Keratinocyte (primary cell): ENCODE measurements around the gene CCR7. TPM values are rescaled to one million over a fixed set of nuclear protein-coding genes. Genes with fewer than 3 reads are reported as not detected.

Source experiments
- DNase-seq: peaks from one replicate; pipeline ENCODE4 v3.0.0-alpha.2; 2011; ENCODE audit warnings: low read depth, missing footprints, low spot score
- FAIRE-seq: peaks from 2 replicates; lab custom pipeline; 2011; peaks lifted over from hg19 to GRCh38; lab: Jason Lieb, UNC
- H2AFZ ChIP-seq: 2 replicates; pipeline ENCODE4 v1.6.0; 2012; ENCODE audit warnings: low read length, control low read depth, inconsistent platforms; ENCODE audit not compliant: control insufficient read depth
- H3K27ac ChIP-seq: 2 replicates; pipeline ENCODE4 v1.5.1; 2011; ENCODE audit warnings: low read length; ENCODE audit not compliant: control insufficient read depth, insufficient read depth
- H3K27me3 ChIP-seq: 3 replicates; pipeline ENCODE4 v1.6.0; 2011; ENCODE audit warnings: low read length; ENCODE audit not compliant: control insufficient read depth, insufficient read depth; ENCODE audit errors: extremely low read depth
- H3K36me3 ChIP-seq, 2 experiments: 2 replicates in 1 of 2; 3 replicates in 1 of 2; pipeline ENCODE4 v1.5.1; 2011; ENCODE audit warnings: low read length in 2 of 2, mild to moderate bottlenecking in 1 of 2; ENCODE audit not compliant: control insufficient read depth in 2 of 2, insufficient read depth in 2 of 2; ENCODE audit errors: extremely low read depth in 1 of 2
- H3K4me1 ChIP-seq: 3 replicates; pipeline ENCODE4 v1.5.1; 2011; ENCODE audit warnings: low read length; ENCODE audit not compliant: control insufficient read depth, insufficient read depth; ENCODE audit errors: extremely low read depth
- H3K4me2 ChIP-seq: 3 replicates; pipeline ENCODE4 v1.6.0; 2011; ENCODE audit warnings: low read depth, low read length; ENCODE audit not compliant: control insufficient read depth, insufficient read depth; ENCODE audit errors: extremely low read depth
- H3K4me3 ChIP-seq, 3 experiments: fragments of 200-600 bp in 1 of 3; sonication (generic) in 1 of 3; 2 replicates in 2 of 3; 3 replicates in 1 of 3; pipeline ENCODE4 v1.5.1; 2011 to 2016; ENCODE audit warnings: low read length in 3 of 3, mild to moderate bottlenecking in 3 of 3, control low read depth in 2 of 3, inconsistent platforms in 1 of 3, low read depth in 1 of 3, mixed read lengths in 1 of 3, mixed run types in 1 of 3, moderate library complexity in 1 of 3; ENCODE audit not compliant: control insufficient read depth in 2 of 3, insufficient read depth in 2 of 3; ENCODE audit errors: extremely low read depth in 1 of 3
- H3K79me2 ChIP-seq: 2 replicates; pipeline ENCODE4 v1.6.0; 2012; ENCODE audit warnings: low read length; ENCODE audit not compliant: control insufficient read depth, insufficient read depth
- H3K9ac ChIP-seq: 3 replicates; pipeline ENCODE4 v1.6.0; 2011; ENCODE audit warnings: low read length; ENCODE audit not compliant: control insufficient read depth, insufficient read depth; ENCODE audit errors: extremely low read depth
- H3K9me1 ChIP-seq: 3 replicates; pipeline ENCODE4 v1.6.0; 2011; ENCODE audit warnings: low read length; ENCODE audit not compliant: control insufficient read depth, insufficient read depth; ENCODE audit errors: extremely low read depth
- H3K9me3 ChIP-seq: 2 replicates; pipeline ENCODE4 v1.5.1; 2012; ENCODE audit warnings: low read depth, low read length; ENCODE audit not compliant: control insufficient read depth
- H4K20me1 ChIP-seq: 3 replicates; pipeline ENCODE4 v1.6.0; 2011; ENCODE audit warnings: low read length; ENCODE audit not compliant: control insufficient read depth, insufficient read depth; ENCODE audit errors: extremely low read depth
- CTCF ChIP-seq, 3 experiments: IDR thresholded peaks in 1 of 3; conservative IDR thresholded peaks in 1 of 3; optimal IDR thresholded peaks in 1 of 3; 2 replicates in 2 of 3; 3 replicates in 1 of 3; pipeline versions ENCODE3 to v1.5.1; 2011; ENCODE audit warnings: low read length in 3 of 3, mild to moderate bottlenecking in 3 of 3, moderate library complexity in 2 of 3, control low read depth in 1 of 3, inconsistent platforms in 1 of 3; ENCODE audit not compliant: insufficient read depth in 2 of 3; ENCODE audit errors: extremely low read depth in 1 of 3
- EZH2 ChIP-seq: IDR thresholded peaks from one replicate; pipeline ENCODE4 v1.6.1; 2012; ENCODE audit warnings: inconsistent platforms, mild to moderate bottlenecking, low read length, moderate library complexity
- dilution Hi-C: fragments of 300-500 bp; cut with MboI; formaldehyde crosslinking; loops from one replicate; pipeline ENCODE4 v1.7.0; 2020; ENCODE audit warnings: low sequenced_read_pairs; ENCODE audit not compliant: extremely low pct_ligation_motif_present
- polyA minus RNA-seq, 3 experiments: library from RNA; depleted of rRNA, polyadenylated mRNA; stranded (reverse); fragments of >200 nt; gene quantifications; 1 replicate in 1 of 3; 2 replicates in 1 of 3; 3 replicates in 1 of 3; pipeline ENCODE4 v1.2.3, GENCODE V29; 2011
- polyA plus RNA-seq, 5 experiments: library from polyadenylated mRNA; depleted of rRNA in 3 of 5; stranded (reverse) in 3 of 5; stranded (forward) in 1 of 5; unstranded in 1 of 5; fragments of >200 nt; gene quantifications; 1 replicate in 1 of 5; 2 replicates in 3 of 5; 3 replicates in 1 of 5; pipeline versions ENCODE4 v1.2.1 to v1.2.3, GENCODE V29; 2011 to 2012; ENCODE audit warnings: missing spikeins in 2 of 5, low read depth in 1 of 5, low replicate concordance in 1 of 5

The CCR7 gene, protein sequence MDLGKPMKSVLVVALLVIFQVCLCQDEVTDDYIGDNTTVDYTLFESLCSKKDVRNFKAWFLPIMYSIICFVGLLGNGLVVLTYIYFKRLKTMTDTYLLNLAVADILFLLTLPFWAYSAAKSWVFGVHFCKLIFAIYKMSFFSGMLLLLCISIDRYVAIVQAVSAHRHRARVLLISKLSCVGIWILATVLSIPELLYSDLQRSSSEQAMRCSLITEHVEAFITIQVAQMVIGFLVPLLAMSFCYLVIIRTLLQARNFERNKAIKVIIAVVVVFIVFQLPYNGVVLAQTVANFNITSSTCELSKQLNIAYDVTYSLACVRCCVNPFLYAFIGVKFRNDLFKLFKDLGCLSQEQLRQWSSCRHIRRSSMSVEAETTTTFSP
- polyA plus RNA-seq: 0.06 to 0.63 TPM (median 0.16 TPM) in 3 replicates
- polyA plus RNA-seq (2011; ENCODE audit: low read depth): not detected
- 0.04 TPM in 1 of 2 replicates, not detected in the other for polyA plus RNA-seq (2011; cell fraction: cytosol; rRNA removed)
- polyA plus RNA-seq (2011; cell fraction: nucleus; rRNA removed): 0.31 TPM in 1 of 2 replicates, not detected in the other
- 0.05 and 0.16 TPM in 2 replicates for polyA plus RNA-seq (2012; ENCODE audit: low replicate concordance)
- 0.33 TPM in 1 of 3 replicates, not detected in the others for polyA minus RNA-seq
- not detected for polyA minus RNA-seq (2011; cell fraction: cytosol; rRNA and poly(A)+ RNA removed)
- polyA minus RNA-seq (2011; cell fraction: nucleus; rRNA and poly(A)+ RNA removed): not detected in 2 replicates

DNA sequence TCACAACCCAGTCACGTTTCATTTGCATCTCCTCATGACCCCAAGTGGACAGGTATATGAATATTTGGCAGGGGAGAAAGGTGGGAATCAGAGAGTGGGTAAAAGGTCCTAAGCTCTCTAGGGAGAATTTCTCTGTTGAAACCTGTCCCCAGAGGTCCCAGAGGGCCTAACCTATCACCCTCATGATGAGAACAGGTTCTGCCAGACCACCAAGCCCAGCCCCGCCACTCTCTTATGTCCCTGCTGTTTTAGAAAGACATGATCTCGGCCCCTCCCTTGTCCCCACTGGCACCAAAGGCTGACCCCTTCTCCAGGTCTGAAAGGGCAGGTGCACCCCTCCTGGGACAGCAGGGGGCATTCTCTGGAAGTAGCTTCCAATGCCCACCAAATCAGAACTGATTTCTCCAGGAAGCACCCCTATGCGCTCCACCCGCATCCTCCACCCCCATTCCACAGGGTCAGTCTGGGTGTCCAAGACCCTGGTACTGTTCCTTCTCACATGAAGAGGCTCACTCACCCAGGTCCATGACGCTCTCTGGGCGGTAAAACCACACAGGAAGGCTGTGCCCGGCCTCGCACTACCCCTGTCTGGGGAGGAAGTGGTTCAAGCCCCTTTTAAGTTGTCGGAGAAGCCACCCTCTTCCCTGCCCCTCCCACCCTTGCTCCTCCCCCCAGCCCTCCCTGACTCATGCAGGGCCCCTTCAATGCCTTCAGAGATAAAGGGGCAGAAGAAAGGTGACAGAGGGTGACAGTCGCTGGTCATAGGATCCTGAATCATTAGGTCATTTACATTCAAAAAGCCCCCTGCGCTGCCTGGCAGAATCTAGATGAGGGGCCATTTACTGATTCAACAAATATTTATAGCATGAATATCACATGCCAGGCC lies at the start of gene CCR7:
CCR7 (minus strand) TSS at position 590 of the 886 bp plus-strand sequence; CDS start at position 527, 63 bp downstream.
- FAIRE-seq (no peak), DNase-seq (no peak)
- peaks cover 5% of the 10 kb centered on the region for H3K4me1 ChIP-seq
- H3K9me3 ChIP-seq: no peaks in the 10 kb centered on the region
- no peaks in the 10 kb centered on the region for H3K9me1 ChIP-seq
- H3K79me2 ChIP-seq: no peaks in the 10 kb centered on the region
- no peak within 1 kb of the TSS for H3K9ac ChIP-seq
- H3K4me2 ChIP-seq: no peak within 1 kb of the TSS
- H2AFZ ChIP-seq: no peak within 1 kb of the TSS
- H3K27ac ChIP-seq: no peak within 1 kb of the TSS
- peaks cover 38% of the 10 kb centered on the region for H3K27me3 ChIP-seq
- TF ChIP-seq CTCF (optimal IDR thresholded peaks at IDR 0.05 in 1 of 3, IDR thresholded peaks at IDR 0.05 in 1 of 3, conservative IDR thresholded peaks at IDR 0.05 in 1 of 3; ENCODE audit: extremely low read depth in 1 of 3, insufficient read depth in 2 of 3, low read length in 3 of 3): no peak
- TF ChIP-seq EZH2: no peak
- no peaks in the 10 kb centered on the region for H4K20me1 ChIP-seq
- H3K4me3 ChIP-seq: no peak within 1 kb of the TSS
- dilution Hi-C loops: loop anchor here (10.0 kb wide), 1 partner anchor 150 kb away; the partner anchor contains the start of gene TOP2A
- no peaks in the 10 kb centered on the region for H3K36me3 ChIP-seq

- H3K4me2 ChIP-seq: no peak overlapping the region
- no peak overlapping the region for H3K27ac ChIP-seq
- H3K9me3 ChIP-seq: no peaks in the 10 kb centered on the region
- TF ChIP-seq EZH2 (no peak), CTCF (optimal IDR thresholded peaks at IDR 0.05 in 1 of 3, IDR thresholded peaks at IDR 0.05 in 1 of 3, conservative IDR thresholded peaks at IDR 0.05 in 1 of 3; ENCODE audit: extremely low read depth in 1 of 3, insufficient read depth in 2 of 3, low read length in 3 of 3) (no peak)
- no peaks in the 10 kb centered on the region for H3K36me3 ChIP-seq
- H2AFZ ChIP-seq: no peak overlapping the region
- H3K27me3 ChIP-seq: peaks cover 63% of the 10 kb centered on the region
- H3K9me1 ChIP-seq: no peaks in the 10 kb centered on the region
- H4K20me1 ChIP-seq: no peaks in the 10 kb centered on the region
- H3K4me3 ChIP-seq: no peak overlapping the region
- H3K4me1 ChIP-seq: no peaks in the 10 kb centered on the region
- FAIRE-seq (no peak), DNase-seq (no peak)
- no peaks in the 10 kb centered on the region for H3K79me2 ChIP-seq
- H3K9ac ChIP-seq: no peak overlapping the region
- dilution Hi-C loops: no loop called here
Measured at GRCh38 chr17:40614431-40615067, 49.3 kb upstream of the CCR7 start.
